GM19452 (cell line): ENCODE data around the gene PLXNB3.
"Not testable (repeated sequence)": the region's sequence is repeated elsewhere in the genome, so short reads cannot be mapped to it uniquely, and the experiment has no call there.

Source experiments
- ATAC-seq: cut with Tn5 transposase; IDR thresholded peaks from one replicate; pipeline ENCODE4 v1.9.1; 2021; ENCODE audit not compliant: unreplicated experiment

The PLXNB3 gene

DNA sequence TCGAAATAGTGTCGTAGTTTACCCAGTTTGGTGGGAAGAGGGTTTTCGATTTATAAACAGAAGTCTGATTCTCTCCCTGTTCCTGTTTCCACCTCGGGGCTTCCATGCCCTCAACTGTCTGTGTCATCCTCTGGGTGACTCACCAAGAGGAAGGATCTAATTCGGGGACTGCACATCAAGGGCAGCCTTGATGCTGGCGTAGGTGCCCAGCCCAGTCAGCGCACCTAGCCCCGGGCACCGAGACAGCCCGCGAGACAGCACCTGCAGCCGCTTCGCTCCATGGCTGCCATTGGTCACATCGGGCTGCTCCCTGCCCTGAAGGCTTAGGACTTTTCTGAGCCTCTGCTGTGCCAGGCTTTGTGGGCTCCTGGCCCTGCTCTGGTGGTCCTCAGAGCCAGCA, 31.6 kb upstream of the PLXNB3 start:
- no peak for ATAC-seq

GRCh38 chrX:153733651-153734240, 30.3 kb upstream of the PLXNB3 start:
- no peak for ATAC-seq

GRCh38 chrX:153734871-153735270, 29.2 kb upstream of the PLXNB3 start:
- no peak for ATAC-seq

GRCh38 chrX:153735274-153735673, 28.8 kb upstream of the PLXNB3 start:
- no peak for ATAC-seq

DNA sequence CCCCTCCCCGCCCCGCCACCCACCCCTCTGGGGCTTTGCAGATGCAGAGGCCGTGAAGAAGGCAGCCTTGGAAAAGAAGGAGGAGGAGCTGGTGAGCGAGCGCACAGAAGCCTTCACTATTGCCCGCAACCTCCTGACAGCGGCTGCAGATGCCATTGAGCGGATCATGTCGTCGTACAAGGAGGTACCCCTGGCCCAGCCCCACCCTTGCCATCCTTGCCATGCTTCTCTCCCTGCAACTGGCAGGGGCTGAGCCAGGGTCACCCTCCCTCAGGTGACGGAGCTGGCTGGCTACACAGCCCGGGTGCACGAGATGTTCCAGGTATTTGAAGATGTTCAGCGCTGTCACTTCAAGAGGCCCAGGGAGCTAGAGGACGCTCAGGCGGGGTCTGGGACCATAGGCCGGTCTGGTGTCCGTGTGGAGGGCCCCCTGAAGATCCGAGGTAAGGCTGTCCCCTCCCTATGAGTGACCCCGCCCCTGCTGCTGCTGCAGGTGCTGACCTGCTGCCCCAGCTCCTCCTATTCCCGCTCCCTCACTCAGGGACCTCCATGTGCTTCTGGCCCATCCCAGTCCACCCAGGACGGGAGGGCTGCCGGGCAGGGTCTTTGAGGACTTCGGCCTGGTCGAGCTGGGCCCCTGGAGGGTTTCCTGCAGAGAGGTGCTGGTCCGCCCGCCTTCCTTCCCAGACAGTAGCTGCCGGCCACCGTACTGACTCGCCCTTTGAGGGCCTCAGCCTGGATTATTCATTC, 27.8 kb upstream of the PLXNB3 start:
- ATAC-seq = no peak

DNA sequence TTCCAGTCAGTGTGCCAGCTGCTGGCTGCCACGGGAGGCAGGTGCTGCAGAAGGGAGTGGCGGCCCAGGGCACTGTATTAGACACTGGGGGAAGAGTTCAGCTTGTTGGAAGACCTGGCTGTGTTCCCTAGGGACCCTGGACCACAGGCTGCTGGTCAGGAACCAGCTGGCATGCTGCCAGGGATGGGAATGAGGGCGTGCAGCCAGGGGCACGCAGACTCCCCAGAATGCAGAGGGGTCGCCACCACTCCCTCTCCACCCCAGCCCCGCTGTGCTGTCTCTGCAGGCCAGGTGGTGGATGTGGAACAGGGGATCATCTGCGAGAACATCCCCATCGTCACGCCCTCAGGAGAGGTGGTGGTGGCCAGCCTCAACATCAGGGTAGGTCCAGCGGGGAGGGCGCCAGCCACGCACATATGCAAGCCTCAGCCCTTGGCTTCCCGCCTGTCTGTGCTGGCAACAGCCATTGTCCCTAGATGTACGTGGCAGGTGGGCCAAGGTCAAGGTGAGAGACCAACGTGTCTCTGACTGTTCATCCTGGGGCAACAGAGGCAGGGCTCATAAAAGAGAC, 27.1 kb upstream of the PLXNB3 start:
- no peak for ATAC-seq

DNA sequence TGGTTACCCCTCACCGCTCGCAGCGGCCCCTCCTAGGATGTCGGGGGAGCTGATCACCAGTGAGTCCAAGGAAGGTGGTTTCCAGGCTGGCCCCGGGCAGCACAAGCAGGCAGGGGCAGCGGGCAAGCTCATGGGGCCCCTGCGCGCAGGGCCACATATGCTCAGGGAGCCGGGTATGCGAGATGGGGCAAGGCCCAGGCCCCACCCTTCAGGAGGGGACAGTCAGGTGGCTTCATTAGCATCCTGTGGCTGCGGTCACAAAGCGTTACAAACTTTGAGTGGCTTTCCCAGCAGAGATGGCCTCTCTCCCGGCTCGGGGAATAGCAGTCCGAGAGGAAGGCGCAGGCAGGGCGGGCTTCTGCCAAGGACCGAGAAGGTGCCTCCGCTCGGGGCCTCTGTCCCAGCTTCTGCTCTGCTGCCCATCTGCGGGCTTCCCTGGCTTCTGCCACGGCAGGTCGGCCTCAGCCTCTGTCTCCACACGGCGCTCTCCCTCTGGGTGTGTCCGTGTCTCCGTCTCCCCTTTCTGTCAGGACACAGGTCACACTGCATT, 25.9 kb upstream of the PLXNB3 start:
- no peak for ATAC-seq

DNA sequence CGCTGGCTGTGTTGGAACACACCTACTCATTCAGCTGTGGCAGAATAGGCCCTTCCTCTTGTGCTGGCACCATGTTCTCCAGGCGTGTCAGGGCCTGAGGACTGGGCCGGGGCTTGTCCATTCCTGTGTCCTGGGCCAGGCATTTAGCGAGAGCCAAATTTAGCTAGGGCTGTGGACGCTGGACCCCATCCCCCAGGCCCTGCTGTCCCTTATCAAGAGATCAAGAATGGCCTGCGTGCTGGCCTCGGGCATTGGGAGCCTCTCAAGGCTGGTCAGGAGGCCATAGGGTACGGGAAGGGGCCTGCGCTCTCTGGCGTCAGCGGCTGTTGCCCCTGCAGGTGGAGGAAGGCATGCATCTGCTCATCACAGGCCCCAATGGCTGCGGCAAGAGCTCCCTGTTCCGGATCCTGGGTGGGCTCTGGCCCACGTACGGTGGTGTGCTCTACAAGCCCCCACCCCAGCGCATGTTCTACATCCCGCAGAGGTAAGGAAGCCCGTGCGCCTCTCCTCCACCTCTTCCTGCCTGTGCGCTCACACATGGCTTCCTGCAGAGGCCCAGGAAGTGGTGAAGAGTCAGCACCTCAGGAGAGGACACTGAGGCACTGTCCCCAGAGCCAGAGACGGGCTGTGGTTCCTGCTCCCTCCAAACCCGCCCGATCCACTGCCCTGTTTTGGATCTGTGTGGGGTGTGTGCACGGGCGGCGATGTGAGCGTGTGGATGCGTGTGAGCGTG, 24.1 kb upstream of the PLXNB3 start:
- ATAC-seq = no peak

GRCh38 chrX:153740631-153741222, 23.3 kb upstream of the PLXNB3 start:
- ATAC-seq = no peak

DNA sequence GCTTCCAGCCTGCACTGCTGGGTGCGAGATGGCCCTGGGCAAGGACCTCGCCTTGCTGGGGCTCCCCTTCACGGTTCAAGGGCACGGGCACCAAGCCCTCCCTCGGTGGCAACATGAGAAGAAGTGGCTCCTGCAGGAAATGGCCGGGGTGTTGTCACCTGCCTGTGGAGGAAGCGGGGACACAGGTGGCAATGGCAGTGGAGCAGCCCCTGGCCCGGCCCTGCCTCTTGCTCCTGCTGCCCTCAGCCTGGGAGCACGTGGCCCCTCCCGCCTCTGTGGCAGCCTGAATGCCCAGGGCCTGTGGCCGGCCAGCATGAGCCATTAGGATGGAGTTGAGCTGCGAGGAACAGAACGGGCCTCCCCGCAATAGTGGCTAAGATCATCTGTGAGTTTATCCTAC, 22.6 kb upstream of the PLXNB3 start:
- ATAC-seq = no peak

GRCh38 chrX:153742111-153742510, 21.9 kb upstream of the PLXNB3 start:
- not testable (repeated sequence) for ATAC-seq

- ATAC-seq = not testable (repeated sequence)
Measured at GRCh38 chrX:153742796-153743467, 21.1 kb upstream of the PLXNB3 start.

GRCh38 chrX:153743468-153744209, 20.4 kb upstream of the PLXNB3 start:
- ATAC-seq = not testable (repeated sequence)

DNA sequence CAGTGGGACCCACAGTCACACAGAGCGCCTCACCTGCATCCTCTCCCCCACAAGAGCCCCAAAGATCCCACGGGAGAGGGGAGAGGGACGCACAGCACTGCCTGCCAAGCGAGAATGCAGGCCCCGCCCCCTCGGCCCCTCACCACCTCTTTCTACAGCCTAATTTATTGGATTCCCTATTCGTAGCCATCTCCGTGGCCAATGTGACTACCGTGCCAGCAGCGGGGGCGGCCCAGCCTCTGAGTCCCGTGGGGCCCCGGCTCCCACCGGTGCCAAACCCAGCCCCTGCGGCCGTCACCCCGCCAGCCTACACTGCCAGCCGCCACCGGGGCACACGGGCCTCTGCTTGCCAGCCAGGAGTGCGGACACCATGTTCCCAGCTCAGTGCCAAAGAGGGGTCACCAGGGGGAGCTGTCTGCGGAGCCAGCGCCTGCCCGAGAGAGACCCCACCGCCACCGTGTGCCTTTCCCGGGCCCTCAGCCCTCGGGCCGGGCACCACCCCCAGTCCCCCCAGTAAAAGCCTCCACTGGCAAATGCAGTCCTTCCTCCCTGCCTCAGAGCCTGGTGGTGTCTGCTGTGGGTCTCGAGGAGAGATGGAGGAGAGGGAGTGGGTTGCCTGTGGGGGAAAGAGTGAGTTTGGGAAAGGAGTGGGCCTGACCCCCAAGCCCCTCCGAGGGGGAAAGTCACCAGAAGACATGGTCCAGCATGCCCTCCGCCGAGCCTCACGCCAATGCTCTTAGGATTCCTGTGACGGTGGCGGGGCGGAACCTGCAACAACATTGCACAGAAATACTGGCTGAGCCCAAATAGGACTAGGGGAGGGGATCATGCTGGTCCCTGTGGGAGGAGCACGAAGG, 19.6 kb upstream of the PLXNB3 start:
- ATAC-seq = no peak

DNA sequence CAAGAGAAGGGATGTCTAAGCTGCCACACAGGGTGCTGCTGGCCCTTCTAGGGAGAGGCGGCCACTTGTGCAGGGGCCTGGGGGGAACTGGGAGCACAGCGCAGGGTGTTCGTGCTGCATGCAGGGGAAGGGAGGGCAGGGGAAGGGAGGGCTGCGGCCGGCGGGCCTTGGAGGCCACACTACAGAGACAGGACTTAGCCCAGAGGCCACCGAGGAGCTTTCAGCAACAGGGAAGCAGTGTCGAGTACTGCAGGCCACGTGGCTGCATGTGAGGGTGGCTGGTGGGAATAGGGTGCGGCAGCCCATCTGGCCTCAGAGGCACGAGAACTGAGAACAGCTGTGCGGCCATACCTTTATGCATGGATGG, 19.0 kb upstream of the PLXNB3 start:
- ATAC-seq = not testable (repeated sequence)

GRCh38 chrX:153746359-153746758, 17.7 kb upstream of the PLXNB3 start:
- ATAC-seq = no peak

GRCh38 chrX:153746991-153747390, 17.1 kb upstream of the PLXNB3 start:
- not testable (repeated sequence) for ATAC-seq

GRCh38 chrX:153749017-153749416, 15.0 kb upstream of the PLXNB3 start:
- not testable (repeated sequence) for ATAC-seq
